Activated CD4-positive, alpha-beta T cell treated with anti-CD3 and anti-CD28 coated beads, Interleukin-2, amount 50 U/mL, for 24 hours (primary cell): Measurements from ENCODE around the gene C9orf40.
A peak's percentile ranks its signal among the peaks of the same experiment; 100 is the strongest.

Source experiments
- DNase-seq, 2 donors: peaks; one replicate each; pipeline ENCODE4 v3.0.0-alpha.2; 2020; ENCODE audit warnings: low read depth in 1 of 2, low spot score in 1 of 2

C9orf40 gene

DNA sequence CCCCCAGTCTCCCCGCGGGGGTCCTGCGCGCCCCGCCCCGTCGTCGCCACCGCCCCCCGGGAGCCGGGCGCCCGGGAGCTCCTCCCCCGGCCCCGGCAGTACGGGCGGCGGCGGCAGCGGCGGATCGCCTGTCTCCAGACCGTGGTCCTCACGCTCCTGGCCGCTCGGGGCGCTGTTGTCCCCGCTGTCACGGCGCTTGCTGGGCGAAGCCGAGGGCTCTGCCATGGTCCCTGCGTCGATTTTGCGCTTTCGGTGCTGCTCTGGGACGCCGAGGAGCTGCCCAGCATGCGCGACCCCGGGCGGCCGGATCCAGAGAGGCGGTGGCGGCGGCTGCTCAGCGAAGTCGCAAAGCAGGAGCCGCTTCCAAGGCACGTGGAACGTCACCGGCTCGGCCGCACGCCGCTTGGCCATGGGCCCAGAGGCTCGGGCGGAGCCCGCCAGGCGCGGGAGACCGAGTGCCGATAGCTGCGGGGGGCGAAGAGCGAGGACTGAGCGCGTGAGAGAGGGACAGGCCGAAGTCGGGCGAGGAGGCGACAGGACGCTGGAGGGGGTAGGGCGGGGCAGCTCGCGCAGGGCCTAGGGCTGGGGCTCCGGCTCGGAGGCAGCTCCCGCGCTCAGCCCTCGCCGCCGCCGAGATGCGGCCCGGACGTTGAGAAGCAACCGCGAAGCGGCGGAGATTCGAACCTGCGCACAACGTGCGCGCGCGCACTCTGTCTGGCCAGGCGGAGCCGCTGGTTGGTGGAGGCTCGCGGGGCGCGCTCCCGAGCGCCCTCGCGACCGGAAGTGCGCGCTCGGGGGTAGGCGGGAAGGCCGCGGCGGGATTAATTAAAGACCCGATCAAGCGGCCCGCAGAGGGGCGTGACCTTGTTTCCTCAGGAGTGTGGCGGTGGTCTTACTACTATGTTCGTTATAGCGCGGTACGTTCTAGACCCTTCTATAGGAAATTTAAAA lies at the start of gene C9orf40:
C9orf40 (minus strand) TSS at position 712 of the 951 bp plus-strand sequence; CDS start at position 411, 301 bp downstream.
- peak; percentile 82 to 83 for DNase-seq

- peak in 1 of 2 donors; percentile 34 for DNase-seq
Observed at GRCh38 chr9:75001719-75002421, 49.2 kb upstream of the C9orf40 start.

- no peak for DNase-seq
Observed at GRCh38 chr9:75000835-75001234, 48.1 kb upstream of the C9orf40 start.

- DNase-seq: no peak
Observed at GRCh38 chr9:74985041-74985440, 32.3 kb upstream of the C9orf40 start.

DNA sequence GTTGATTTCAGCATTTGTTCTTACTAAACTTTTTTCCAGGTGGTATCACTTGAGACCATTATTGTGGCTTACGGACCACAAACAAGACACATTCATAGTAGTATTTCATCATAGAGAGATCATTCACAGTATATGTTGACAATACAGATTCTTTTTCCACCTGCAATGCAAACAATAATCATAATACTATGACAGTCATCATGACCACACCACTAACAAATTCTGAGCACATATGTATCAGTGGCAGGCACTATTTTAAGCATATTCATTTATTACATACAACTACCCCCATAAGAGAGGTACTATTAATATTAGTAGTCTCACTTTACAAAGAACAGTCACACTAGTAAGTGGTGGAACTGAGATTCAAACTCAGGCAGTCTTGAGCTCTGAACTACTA lies 31.0 kb upstream of the C9orf40 start:
- DNase-seq: no peak

DNA sequence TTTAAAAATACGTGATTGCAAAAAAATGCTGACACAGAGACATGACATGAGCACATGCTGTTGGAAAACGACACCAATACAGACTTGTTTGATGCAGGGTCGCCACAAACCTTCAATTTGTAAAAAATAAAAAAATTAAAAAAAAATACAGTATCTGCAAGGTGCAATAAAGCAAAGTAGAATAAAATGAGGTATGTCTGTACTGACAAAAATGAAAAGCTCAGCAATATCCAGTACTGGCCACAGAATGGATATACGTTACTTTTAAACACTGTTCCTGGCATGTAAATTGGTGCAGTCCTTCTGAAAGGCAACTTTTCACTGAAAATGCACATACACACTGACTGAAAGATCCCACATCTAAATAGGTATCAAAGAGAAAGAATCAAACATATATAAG lies 27.1 kb upstream of the C9orf40 start:
- DNase-seq: no peak

DNA sequence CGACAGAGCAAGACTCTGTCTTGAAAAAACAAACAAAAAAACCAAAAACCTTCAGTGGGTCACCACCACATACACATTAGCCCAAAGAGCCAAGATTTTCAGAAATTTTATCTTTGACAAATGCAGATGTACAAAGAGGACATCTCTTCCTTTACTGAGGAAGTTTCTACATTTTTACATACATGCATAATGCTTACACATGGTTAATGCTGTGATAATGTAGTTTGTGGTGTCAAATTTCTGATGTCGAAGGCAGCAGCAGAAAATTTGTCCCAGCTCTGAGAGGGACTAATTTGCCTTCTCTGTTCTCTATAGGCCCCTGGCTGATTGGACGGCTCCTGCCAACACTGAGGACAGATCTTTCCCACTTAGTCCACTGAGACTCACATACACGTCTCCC lies 24.6 kb upstream of the C9orf40 start:
- DNase-seq: no peak

GRCh38 chr9:74975538-74975937 lies 22.8 kb upstream of the C9orf40 start:
- no peak for DNase-seq

- DNase-seq: no peak
Observed at GRCh38 chr9:74974558-74974957, 21.8 kb upstream of the C9orf40 start.

DNA sequence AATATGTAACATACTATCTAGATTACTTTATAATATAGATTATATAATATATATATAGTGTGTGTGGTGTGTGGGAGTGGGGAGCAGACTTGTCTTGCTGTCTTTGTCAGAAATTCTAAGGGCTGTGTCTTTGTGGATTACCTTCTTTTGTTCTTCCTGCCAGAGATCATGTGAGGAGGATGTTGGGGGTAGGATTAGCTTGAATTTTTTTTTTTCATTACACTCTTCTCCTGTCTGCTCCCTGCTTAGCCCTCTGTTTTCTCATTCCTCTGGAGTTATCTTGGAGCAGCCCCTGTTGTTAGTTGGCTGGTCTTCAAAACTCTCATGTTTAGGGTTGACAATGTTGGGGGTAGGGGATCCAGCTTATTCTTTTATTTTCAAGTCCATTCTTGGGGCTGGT lies 21.0 kb upstream of the C9orf40 start:
- no peak for DNase-seq

DNA sequence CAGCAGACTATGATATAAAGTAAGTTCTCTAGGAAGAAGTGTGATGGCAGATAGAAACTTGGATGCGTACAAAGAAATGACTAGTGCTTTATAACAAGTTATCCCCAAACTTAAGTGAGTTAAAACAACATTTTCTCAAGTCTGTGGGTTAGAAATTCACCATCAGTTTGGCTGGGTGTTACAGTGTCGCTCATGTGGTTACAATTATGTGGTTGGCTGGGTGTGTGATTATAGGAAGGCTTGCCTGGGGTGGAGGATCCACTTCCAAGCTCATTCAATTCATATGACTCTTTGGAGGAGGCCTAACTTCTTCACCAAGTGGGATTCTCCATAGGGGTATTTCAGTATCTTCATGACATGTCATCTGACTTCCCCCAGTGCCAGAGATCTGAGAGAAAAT lies 10.3 kb upstream of the C9orf40 start:
- DNase-seq: no peak

- no peak for DNase-seq
Observed at GRCh38 chr9:74961496-74961895, 8.8 kb upstream of the C9orf40 start.

DNA sequence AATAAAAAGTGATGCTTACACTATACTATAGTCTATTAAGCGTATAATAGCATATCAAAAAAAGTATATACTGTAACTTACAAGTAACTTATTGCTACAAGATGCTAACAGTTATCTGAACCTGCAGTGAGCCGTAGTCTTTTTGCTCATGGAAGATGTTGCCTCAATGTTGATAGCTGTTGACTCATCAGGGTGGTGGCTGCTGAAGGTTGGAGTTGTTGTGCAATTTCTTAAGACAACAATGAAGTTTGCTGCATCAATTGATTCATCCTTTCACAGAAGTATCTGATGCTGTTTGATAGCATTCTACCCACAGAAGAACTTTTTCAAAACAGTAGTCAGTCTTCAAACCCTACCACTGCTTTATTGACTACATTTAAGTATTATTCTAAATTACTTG lies 7.8 kb upstream of the C9orf40 start:
- DNase-seq: no peak

DNA sequence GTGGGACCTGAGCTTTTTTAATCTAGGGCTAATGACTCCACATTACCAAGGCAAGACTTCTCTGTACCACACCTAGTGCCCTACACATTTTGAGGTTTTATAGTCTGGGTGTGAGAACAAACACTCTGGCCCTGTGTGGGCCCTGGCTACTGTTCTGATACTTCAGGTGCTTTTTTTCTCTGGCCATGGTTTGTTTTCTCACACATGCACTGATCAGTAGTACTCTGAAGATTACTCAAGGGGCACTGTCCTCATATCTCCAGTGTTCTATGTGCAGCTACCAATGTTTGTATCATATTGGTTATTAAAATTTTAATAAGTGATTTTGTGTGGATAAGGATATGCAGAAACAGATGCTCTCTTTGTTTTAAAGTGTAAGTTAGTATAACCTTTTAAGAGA lies 5.9 kb upstream of the C9orf40 start:
- DNase-seq: no peak

DNA sequence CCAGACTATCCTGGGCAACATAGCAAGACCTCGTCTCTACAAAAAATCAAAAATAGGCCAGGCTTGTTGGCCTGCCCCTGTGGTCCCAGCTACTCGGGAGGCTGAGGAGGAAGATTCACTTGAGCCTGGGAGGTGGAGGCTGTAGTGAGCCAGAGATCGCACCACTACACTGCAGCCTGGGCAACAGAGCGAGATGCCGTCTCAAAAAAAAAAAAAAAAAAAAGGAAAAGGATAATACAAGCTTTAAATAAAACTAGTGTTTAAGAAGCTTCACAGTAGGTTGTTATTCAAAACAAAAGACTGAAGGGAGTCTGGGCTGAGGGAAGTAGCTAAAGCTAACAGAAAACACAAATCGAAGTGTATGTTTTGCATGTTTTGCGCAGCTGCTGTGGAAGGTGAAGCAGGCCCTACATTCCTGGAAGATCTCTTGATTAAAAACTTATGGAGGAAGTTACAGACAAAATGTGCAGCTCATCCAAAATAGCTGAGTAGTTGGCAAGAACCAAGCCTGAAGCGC lies 581 bp upstream of the C9orf40 start:
- DNase-seq: no peak

DNA sequence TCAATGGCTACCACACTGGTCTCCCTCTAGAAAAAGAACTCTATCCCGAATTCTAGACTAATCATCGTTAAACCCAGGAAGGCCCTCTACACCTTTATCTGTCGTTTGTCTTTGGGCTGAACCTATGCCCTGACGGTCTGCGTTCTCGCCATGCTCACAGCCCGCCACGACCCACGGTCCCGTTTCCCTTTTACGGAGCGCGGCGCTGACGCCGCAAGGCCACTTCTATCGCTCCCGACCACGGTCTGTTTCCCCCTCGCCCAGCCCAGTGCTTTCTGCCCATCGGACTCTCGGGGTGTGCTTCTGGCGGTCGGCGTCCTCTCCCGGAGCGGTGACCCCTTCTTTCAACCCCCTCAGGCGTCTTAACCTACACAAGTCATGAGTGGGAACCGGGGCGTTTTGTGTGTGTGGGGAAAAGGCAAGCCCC lies 974 bp downstream of the C9orf40 start:
- DNase-seq: peak; percentile 7 to 28

DNA sequence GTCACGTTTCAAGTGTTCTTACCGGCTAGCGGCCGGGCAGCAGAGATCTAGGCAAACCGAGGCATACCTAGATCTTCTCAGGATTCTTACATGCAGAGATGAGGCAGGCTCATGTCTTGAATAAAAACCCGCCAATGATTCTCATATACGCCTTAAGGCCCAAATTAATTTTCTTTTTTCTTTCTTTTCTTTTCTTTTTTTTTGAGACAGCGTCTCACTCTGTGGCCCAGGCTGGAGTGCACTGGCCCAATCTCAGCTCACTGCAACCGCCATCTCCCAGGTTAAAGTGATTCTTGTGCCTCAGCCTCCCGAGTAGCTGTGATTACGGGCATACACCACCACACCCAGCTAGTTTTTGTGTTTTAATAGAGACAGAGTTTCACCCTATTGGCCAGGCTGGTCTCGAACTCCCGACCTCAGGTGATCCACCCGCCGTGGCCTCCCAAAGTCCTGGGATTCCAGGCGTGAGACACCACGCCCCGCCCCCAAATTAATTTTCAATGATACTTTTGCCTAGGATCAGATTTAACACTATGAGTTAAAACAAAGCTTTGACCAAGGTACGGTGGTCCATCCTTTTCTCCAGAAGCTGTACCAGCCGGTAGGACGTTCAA lies 1.5 kb downstream of the C9orf40 start:
- no peak for DNase-seq

DNA sequence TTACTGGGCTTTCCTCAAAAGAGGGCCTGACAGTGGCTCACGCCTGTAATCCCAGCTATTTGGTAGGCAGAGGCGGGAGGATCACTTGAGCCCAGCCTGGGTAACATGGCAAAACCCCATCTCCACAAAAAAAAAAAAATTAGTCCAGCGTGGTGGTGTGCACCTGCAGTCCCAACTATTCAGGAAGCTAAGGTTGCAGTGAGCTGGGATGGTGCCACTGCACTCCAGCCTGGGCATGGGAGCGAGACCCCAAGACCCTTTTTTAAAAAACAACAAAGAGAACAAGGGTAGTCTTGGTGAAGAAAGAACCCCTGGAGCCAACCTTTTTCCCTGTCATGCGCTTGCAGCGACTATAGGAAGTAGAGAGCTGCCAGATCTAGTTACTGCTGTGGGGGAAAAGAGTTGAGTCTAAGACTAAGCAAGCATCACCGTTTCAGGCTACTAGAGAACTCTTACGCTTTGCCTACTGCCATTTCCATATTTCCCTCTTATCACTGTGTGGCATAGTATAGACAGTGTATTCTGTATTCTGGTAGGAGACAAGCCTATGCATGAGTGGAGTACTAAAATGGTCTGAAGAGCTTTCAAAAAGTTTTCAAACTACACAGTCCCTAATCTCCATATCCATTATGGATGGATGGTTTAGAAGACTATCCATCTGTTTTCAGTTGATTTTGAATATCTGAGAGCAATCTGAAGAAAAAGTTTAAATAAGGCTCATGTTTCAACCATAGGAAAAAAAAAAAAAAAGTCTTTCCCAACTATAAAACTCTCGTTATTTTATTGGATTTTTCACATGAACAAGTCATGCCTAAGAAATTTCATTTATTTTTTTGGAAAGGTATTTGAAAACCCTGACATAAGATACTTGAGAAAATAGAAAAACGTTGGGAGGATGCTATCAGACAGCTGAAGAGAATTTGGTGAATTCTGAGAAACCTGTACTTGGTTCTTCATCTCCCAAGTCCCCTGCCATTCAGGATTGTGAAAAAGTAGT lies 2.6 kb downstream of the C9orf40 start:
- DNase-seq: no peak

DNA sequence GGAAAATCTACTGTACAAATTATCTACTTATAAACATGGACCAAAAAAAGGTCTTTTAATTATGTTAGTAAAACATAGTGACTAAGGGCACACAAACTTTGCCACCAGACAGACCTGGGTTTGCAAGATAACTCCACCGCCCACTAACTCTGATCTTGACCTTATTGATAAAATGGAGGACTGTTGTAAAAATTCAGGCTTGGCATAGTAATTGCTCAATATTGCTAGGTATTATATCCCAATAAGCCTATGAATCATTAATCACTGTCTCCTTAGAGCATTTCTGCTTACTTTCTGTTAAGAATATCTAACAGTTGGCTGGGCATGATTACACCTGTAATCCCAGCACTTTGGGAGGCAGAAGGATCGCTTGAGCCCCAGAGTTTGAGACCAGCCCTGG lies 3.8 kb downstream of the C9orf40 start:
- no peak for DNase-seq

DNA sequence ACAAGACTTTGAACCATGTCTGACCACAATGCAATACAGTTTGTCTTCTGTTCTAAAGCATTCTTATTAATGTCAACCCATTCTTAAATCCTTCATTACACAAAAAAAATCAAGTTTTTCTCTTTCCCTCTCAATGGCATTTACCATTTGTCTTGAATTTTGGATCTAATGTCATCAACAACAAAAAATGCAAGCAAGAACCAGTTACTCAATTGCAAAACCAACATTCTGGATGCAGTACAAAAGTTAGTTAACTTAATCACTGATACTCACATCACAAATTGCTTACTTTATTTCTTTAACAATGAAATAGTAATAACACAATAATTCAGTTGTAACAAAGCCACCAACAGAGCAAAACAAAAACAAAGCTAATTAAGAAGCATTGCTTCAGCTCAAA lies 6.0 kb downstream of the C9orf40 start:
- DNase-seq: no peak
